22Rv1 (cell line): ENCODE results near the gene CAMK1D.

ENCODE experiments used
- ZFX ChIP-seq: fragments of 450-650 bp; IDR thresholded peaks from 2 replicates; pipeline ENCODE4 v1.6.1; 2017; ENCODE audit warnings: antibody characterized with exemption, borderline replicate concordance
- TF ChIP-seq, protein P1 (sequence below): fragments of 450-650 bp; IDR thresholded peaks from 2 replicates; pipeline ENCODE4 v1.5.1; 2017; ENCODE audit warnings: mild to moderate bottlenecking

GRCh38 chr10:12811826-12812225 lies 462.5 kb downstream of the CAMK1D start:
- TF ChIP-seq, protein P1, sequence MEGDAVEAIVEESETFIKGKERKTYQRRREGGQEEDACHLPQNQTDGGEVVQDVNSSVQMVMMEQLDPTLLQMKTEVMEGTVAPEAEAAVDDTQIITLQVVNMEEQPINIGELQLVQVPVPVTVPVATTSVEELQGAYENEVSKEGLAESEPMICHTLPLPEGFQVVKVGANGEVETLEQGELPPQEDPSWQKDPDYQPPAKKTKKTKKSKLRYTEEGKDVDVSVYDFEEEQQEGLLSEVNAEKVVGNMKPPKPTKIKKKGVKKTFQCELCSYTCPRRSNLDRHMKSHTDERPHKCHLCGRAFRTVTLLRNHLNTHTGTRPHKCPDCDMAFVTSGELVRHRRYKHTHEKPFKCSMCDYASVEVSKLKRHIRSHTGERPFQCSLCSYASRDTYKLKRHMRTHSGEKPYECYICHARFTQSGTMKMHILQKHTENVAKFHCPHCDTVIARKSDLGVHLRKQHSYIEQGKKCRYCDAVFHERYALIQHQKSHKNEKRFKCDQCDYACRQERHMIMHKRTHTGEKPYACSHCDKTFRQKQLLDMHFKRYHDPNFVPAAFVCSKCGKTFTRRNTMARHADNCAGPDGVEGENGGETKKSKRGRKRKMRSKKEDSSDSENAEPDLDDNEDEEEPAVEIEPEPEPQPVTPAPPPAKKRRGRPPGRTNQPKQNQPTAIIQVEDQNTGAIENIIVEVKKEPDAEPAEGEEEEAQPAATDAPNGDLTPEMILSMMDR, result no peak
- TF ChIP-seq ZFX, result no peak
